Neural cell (in vitro differentiated cells): Measurements from ENCODE around the gene MEGF9.

Experiments used
- EP300 ChIP-seq: fragments of 450-650 bp; conservative IDR thresholded peaks from 2 replicates; pipeline ENCODE4 v1.6.1; 2014; ENCODE audit warnings: antibody characterized with exemption, mild to moderate bottlenecking, moderate library complexity; ENCODE audit not compliant: poor library complexity, severe bottlenecking
- EZH2 ChIP-seq: fragments of 200-600, 300-800 bp; shearing (Covaris generic), sonication (generic); IDR thresholded peaks from 2 replicates; pipeline ENCODE4 v1.6.1; 2014; ENCODE audit warnings: antibody characterized with exemption, low read length, borderline replicate concordance, mild to moderate bottlenecking; ENCODE audit not compliant: insufficient read depth, poor library complexity, severe bottlenecking
- MXI1 ChIP-seq: fragments of 450-650 bp; conservative IDR thresholded peaks from 2 replicates; pipeline ENCODE4 v1.6.1; 2014; ENCODE audit warnings: antibody characterized with exemption, mild to moderate bottlenecking; ENCODE audit not compliant: poor library complexity, severe bottlenecking
- POLR2AphosphoS5 ChIP-seq: IDR thresholded peaks from 2 replicates; pipeline ENCODE4 v1.6.1; 2012
- RAD21 ChIP-seq: fragments of 450-650 bp; conservative IDR thresholded peaks from 2 replicates; pipeline ENCODE4 v1.6.1; 2014; ENCODE audit warnings: antibody characterized with exemption, mild to moderate bottlenecking, moderate library complexity
- SMC3 ChIP-seq: fragments of 450-650 bp; conservative IDR thresholded peaks from 2 replicates; pipeline ENCODE4 v1.6.1; 2014; ENCODE audit warnings: antibody characterized with exemption, mild to moderate bottlenecking, moderate library complexity; ENCODE audit not compliant: poor library complexity
- TAF1 ChIP-seq: IDR thresholded peaks from 2 replicates; pipeline ENCODE4 v1.6.1; 2012; ENCODE audit warnings: low read depth
- TF ChIP-seq, protein P1 (sequence below): fragments of 450-650 bp; IDR thresholded peaks from 2 replicates; pipeline ENCODE4 v1.5.1; 2014; ENCODE audit warnings: antibody characterized with exemption, mild to moderate bottlenecking, moderate library complexity; ENCODE audit not compliant: poor library complexity, severe bottlenecking
- TF ChIP-seq, protein P2 (sequence below): IDR thresholded peaks from 2 replicates; pipeline ENCODE4 v1.6.1; 2012; ENCODE audit warnings: borderline replicate concordance

DNA sequence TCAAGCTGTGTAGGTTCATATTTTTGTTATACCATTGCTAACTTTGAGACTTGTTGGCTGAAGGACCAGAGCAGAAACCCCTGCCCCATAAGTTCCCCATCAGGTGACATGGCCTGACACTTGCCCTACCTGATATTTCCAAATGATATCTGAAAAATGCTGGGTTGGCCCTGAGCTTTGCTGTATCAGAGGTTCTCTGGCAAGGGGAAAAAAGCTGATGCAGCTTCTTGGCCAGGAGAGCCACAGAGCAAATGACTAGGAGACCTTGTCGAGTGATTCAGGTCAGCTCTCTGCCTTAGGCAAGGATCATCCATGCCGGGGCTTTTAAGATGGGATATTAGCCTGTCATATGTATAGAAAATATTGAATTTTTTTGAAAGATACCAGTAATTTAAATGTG lies 2.9 kb upstream of the MEGF9 start:
- TF ChIP-seq EZH2 (no peak), TAF1 (no peak), EP300 (no peak), POLR2AphosphoS5 (no peak), RAD21 (no peak), MXI1 (no peak), SMC3 (no peak)
- TF ChIP-seq, protein P1, sequence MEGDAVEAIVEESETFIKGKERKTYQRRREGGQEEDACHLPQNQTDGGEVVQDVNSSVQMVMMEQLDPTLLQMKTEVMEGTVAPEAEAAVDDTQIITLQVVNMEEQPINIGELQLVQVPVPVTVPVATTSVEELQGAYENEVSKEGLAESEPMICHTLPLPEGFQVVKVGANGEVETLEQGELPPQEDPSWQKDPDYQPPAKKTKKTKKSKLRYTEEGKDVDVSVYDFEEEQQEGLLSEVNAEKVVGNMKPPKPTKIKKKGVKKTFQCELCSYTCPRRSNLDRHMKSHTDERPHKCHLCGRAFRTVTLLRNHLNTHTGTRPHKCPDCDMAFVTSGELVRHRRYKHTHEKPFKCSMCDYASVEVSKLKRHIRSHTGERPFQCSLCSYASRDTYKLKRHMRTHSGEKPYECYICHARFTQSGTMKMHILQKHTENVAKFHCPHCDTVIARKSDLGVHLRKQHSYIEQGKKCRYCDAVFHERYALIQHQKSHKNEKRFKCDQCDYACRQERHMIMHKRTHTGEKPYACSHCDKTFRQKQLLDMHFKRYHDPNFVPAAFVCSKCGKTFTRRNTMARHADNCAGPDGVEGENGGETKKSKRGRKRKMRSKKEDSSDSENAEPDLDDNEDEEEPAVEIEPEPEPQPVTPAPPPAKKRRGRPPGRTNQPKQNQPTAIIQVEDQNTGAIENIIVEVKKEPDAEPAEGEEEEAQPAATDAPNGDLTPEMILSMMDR: no peak
- TF ChIP-seq, protein P2, sequence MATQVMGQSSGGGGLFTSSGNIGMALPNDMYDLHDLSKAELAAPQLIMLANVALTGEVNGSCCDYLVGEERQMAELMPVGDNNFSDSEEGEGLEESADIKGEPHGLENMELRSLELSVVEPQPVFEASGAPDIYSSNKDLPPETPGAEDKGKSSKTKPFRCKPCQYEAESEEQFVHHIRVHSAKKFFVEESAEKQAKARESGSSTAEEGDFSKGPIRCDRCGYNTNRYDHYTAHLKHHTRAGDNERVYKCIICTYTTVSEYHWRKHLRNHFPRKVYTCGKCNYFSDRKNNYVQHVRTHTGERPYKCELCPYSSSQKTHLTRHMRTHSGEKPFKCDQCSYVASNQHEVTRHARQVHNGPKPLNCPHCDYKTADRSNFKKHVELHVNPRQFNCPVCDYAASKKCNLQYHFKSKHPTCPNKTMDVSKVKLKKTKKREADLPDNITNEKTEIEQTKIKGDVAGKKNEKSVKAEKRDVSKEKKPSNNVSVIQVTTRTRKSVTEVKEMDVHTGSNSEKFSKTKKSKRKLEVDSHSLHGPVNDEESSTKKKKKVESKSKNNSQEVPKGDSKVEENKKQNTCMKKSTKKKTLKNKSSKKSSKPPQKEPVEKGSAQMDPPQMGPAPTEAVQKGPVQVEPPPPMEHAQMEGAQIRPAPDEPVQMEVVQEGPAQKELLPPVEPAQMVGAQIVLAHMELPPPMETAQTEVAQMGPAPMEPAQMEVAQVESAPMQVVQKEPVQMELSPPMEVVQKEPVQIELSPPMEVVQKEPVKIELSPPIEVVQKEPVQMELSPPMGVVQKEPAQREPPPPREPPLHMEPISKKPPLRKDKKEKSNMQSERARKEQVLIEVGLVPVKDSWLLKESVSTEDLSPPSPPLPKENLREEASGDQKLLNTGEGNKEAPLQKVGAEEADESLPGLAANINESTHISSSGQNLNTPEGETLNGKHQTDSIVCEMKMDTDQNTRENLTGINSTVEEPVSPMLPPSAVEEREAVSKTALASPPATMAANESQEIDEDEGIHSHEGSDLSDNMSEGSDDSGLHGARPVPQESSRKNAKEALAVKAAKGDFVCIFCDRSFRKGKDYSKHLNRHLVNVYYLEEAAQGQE: no peak
